ENCODE results near the gene FCMR.

The FCMR gene

DNA sequence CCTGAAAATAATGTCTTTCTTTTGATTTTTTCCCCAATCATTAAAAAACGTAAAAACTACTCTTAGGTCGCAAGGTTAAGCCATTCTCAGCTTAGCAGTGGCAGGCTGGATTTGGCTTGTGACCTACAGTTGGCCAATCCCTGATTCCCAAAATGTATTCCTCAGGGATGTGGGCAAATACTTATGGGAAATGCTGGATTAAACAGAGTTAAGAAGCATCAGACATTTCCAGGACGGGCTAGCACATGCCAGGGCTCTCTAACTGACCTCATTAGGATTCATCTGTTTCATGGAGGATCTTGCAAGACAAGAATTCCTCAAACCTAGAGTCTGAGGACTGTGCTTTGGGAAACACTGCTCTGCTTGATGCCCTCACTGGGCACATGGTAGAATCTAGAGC, 25.5 kb downstream of the FCMR start:
- TF ChIP-seq OSR1 (CRISPR knock-in tag; IDR thresholded peaks at IDR 0.05), result no peak
- TF ChIP-seq PPARA (CRISPR knock-in tag; IDR thresholded peaks at IDR 0.05; ENCODE audit: borderline replicate concordance), result no peak
- no peak for TF ChIP-seq TOX (CRISPR knock-in tag; IDR thresholded peaks at IDR 0.05; ENCODE audit: borderline replicate concordance)
- TF ChIP-seq, protein P1, sequence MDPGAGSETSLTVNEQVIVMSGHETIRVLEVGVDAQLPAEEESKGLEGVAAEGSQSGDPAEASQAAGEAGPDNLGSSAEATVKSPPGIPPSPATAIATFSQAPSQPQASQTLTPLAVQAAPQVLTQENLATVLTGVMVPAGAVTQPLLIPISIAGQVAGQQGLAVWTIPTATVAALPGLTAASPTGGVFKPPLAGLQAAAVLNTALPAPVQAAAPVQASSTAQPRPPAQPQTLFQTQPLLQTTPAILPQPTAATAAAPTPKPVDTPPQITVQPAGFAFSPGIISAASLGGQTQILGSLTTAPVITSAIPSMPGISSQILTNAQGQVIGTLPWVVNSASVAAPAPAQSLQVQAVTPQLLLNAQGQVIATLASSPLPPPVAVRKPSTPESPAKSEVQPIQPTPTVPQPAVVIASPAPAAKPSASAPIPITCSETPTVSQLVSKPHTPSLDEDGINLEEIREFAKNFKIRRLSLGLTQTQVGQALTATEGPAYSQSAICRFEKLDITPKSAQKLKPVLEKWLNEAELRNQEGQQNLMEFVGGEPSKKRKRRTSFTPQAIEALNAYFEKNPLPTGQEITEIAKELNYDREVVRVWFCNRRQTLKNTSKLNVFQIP (CRISPR knock-in tag; IDR thresholded peaks at IDR 0.05; ENCODE audit: borderline replicate concordance, low read depth), result no peak
- TF ChIP-seq, protein P2, sequence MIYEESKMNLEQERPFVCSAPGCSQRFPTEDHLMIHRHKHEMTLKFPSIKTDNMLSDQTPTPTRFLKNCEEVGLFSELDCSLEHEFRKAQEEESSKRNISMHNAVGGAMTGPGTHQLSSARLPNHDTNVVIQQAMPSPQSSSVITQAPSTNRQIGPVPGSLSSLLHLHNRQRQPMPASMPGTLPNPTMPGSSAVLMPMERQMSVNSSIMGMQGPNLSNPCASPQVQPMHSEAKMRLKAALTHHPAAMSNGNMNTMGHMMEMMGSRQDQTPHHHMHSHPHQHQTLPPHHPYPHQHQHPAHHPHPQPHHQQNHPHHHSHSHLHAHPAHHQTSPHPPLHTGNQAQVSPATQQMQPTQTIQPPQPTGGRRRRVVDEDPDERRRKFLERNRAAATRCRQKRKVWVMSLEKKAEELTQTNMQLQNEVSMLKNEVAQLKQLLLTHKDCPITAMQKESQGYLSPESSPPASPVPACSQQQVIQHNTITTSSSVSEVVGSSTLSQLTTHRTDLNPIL (CRISPR knock-in tag; IDR thresholded peaks at IDR 0.05; ENCODE audit: low read depth), result no peak
- no peak for TF ChIP-seq BACH2 (CRISPR knock-in tag; IDR thresholded peaks at IDR 0.05; ENCODE audit: borderline replicate concordance)
- no peak for TF ChIP-seq TCF4 (CRISPR knock-in tag; IDR thresholded peaks at IDR 0.05; ENCODE audit: borderline replicate concordance)
- TF ChIP-seq, protein P3, sequence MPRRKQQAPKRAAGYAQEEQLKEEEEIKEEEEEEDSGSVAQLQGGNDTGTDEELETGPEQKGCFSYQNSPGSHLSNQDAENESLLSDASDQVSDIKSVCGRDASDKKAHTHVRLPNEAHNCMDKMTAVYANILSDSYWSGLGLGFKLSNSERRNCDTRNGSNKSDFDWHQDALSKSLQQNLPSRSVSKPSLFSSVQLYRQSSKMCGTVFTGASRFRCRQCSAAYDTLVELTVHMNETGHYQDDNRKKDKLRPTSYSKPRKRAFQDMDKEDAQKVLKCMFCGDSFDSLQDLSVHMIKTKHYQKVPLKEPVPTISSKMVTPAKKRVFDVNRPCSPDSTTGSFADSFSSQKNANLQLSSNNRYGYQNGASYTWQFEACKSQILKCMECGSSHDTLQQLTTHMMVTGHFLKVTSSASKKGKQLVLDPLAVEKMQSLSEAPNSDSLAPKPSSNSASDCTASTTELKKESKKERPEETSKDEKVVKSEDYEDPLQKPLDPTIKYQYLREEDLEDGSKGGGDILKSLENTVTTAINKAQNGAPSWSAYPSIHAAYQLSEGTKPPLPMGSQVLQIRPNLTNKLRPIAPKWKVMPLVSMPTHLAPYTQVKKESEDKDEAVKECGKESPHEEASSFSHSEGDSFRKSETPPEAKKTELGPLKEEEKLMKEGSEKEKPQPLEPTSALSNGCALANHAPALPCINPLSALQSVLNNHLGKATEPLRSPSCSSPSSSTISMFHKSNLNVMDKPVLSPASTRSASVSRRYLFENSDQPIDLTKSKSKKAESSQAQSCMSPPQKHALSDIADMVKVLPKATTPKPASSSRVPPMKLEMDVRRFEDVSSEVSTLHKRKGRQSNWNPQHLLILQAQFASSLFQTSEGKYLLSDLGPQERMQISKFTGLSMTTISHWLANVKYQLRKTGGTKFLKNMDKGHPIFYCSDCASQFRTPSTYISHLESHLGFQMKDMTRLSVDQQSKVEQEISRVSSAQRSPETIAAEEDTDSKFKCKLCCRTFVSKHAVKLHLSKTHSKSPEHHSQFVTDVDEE (CRISPR knock-in tag; IDR thresholded peaks at IDR 0.05), result no peak
- ATAC-seq, result no peak

DNA sequence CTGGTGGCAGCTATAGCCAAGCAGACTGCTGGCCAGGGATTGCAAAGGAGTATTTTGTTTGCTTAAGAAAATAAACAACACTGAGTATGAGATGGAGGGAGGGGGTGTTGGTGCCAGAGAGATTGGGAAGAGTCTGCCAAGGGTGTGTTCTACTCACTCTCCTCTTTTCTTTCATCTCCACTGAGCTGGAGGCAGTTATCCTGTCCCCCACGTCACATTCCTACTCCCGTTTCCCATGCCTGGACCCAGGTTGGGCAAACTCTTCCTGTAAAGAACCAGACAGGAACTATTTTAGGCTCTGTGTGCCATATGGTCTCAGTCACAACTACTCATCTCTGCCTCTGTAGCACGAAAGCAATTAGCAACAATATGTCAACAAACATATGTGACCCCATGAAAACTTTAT, 25.9 kb downstream of the FCMR start:
- no peak for ATAC-seq
- TF ChIP-seq OSR1 (CRISPR knock-in tag; IDR thresholded peaks at IDR 0.05), result no peak
- TF ChIP-seq BACH2 (CRISPR knock-in tag; IDR thresholded peaks at IDR 0.05; ENCODE audit: borderline replicate concordance), result no peak
- TF ChIP-seq, protein P1 (CRISPR knock-in tag; IDR thresholded peaks at IDR 0.05; ENCODE audit: borderline replicate concordance, low read depth), result no peak
- TF ChIP-seq ZFP30 (CRISPR knock-in tag; IDR thresholded peaks at IDR 0.05), result no peak
- TF ChIP-seq TOX (CRISPR knock-in tag; IDR thresholded peaks at IDR 0.05; ENCODE audit: borderline replicate concordance), result no peak
- no peak for TF ChIP-seq CSDC2 (CRISPR knock-in tag; IDR thresholded peaks at IDR 0.05)
- TF ChIP-seq ISL1 (CRISPR knock-in tag; IDR thresholded peaks at IDR 0.05), result no peak

DNA sequence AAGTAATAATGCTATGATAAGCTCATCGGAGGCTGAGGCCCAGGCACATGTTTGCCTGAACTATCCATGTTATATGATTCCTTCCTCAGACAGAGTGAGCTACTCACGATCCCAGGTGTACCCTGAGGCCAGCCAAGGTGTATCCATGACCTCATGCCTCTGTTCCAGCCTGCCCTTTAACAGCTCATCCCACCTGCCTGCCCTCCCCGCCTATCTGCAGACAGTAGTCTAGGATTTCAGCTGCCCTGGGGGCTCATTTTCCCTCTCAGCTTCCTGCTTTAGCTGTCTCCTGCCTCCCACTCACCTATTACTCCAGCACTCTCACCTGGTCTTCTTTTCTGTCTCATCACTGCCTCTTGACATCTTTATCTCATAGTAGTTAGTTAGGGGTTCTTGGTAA, 26.4 kb downstream of the FCMR start:
- no peak for ATAC-seq
- TF ChIP-seq TOX (CRISPR knock-in tag; IDR thresholded peaks at IDR 0.05; ENCODE audit: borderline replicate concordance), result no peak
- TF ChIP-seq, protein P4, sequence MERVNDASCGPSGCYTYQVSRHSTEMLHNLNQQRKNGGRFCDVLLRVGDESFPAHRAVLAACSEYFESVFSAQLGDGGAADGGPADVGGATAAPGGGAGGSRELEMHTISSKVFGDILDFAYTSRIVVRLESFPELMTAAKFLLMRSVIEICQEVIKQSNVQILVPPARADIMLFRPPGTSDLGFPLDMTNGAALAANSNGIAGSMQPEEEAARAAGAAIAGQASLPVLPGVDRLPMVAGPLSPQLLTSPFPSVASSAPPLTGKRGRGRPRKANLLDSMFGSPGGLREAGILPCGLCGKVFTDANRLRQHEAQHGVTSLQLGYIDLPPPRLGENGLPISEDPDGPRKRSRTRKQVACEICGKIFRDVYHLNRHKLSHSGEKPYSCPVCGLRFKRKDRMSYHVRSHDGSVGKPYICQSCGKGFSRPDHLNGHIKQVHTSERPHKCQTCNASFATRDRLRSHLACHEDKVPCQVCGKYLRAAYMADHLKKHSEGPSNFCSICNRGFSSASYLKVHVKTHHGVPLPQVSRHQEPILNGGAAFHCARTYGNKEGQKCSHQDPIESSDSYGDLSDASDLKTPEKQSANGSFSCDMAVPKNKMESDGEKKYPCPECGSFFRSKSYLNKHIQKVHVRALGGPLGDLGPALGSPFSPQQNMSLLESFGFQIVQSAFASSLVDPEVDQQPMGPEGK (CRISPR knock-in tag; IDR thresholded peaks at IDR 0.05; ENCODE audit: borderline replicate concordance), result no peak
- TF ChIP-seq TCF4 (CRISPR knock-in tag; IDR thresholded peaks at IDR 0.05; ENCODE audit: borderline replicate concordance), result no peak
- TF ChIP-seq RARB (CRISPR knock-in tag; IDR thresholded peaks at IDR 0.05), result no peak
- TF ChIP-seq, protein P5, sequence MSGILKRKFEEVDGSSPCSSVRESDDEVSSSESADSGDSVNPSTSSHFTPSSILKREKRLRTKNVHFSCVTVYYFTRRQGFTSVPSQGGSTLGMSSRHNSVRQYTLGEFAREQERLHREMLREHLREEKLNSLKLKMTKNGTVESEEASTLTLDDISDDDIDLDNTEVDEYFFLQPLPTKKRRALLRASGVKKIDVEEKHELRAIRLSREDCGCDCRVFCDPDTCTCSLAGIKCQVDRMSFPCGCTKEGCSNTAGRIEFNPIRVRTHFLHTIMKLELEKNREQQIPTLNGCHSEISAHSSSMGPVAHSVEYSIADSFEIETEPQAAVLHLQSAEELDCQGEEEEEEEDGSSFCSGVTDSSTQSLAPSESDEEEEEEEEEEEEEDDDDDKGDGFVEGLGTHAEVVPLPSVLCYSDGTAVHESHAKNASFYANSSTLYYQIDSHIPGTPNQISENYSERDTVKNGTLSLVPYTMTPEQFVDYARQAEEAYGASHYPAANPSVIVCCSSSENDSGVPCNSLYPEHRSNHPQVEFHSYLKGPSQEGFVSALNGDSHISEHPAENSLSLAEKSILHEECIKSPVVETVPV (CRISPR knock-in tag; IDR thresholded peaks at IDR 0.05), result no peak
- TF ChIP-seq ISL1 (CRISPR knock-in tag; IDR thresholded peaks at IDR 0.05), result no peak
- TF ChIP-seq, protein P1 (CRISPR knock-in tag; IDR thresholded peaks at IDR 0.05; ENCODE audit: borderline replicate concordance, low read depth), result no peak
- no peak for TF ChIP-seq OSR1 (CRISPR knock-in tag; IDR thresholded peaks at IDR 0.05)
- no peak for TF ChIP-seq ESRRG (CRISPR knock-in tag; IDR thresholded peaks at IDR 0.05)
- TF ChIP-seq ARNTL (CRISPR knock-in tag; IDR thresholded peaks at IDR 0.05; ENCODE audit: borderline replicate concordance, low read depth), result no peak
- no peak for TF ChIP-seq PPARA (CRISPR knock-in tag; IDR thresholded peaks at IDR 0.05; ENCODE audit: borderline replicate concordance)
- no peak for TF ChIP-seq GLIS3 (CRISPR knock-in tag; IDR thresholded peaks at IDR 0.05)
- no peak for TF ChIP-seq ZNF565 (CRISPR knock-in tag; conservative IDR thresholded peaks at IDR 0.05; ENCODE audit: low read depth)
- no peak for TF ChIP-seq ZNF8 (CRISPR knock-in tag; IDR thresholded peaks at IDR 0.05)
- TF ChIP-seq ZFP3 (CRISPR knock-in tag; IDR thresholded peaks at IDR 0.05), result no peak
- TF ChIP-seq BACH2 (CRISPR knock-in tag; IDR thresholded peaks at IDR 0.05; ENCODE audit: borderline replicate concordance), result no peak
- no peak for TF ChIP-seq SNAI2 (CRISPR knock-in tag; IDR thresholded peaks at IDR 0.05)
- TF ChIP-seq, protein P3 (CRISPR knock-in tag; IDR thresholded peaks at IDR 0.05), result no peak

Data from SK-N-SH treated with all-trans-retinoic acid at 6 μM for 48 hours (cell line).